Activated CD4-positive, alpha-beta T cell treated with anti-CD3 and anti-CD28 coated beads, Interleukin-2, amount 10 ng/mL, durations not matched to agents 7 days and 5 days (primary cell): ENCODE data around the gene CFAP46. TPM values are rescaled to one million over a fixed set of nuclear protein-coding genes. Genes with fewer than 3 reads are reported as not detected.

Experiments used
- CTCF ChIA-PET: fragments of 350-600 bp; sonication (Branson Sonifier 250); formaldehyde crosslinking; loops from one replicate; lab custom pipeline; 2021; ENCODE audit warnings: antibody characterized with exemption; lab: Charles Lee
- POLR2A ChIA-PET: fragments of 350-600 bp; sonication (Branson Sonifier 250); formaldehyde crosslinking; loops from one replicate; lab custom pipeline; 2021; ENCODE audit warnings: antibody characterized with exemption; lab: Charles Lee
- DNase-seq: peaks from one replicate; pipeline ENCODE4 v3.0.0-alpha.2; 2020
- H3K27ac Mint-ChIP-seq: one replicate; pipeline ENCODE4 v1.8.0; 2021; ENCODE audit warnings: mild to moderate bottlenecking, moderate library complexity, mixed read lengths
- H3K27me3 Mint-ChIP-seq: one replicate; pipeline ENCODE4 v1.8.0; 2021; ENCODE audit warnings: mixed read lengths
- H3K36me3 Mint-ChIP-seq: one replicate; pipeline ENCODE4 v1.8.0; 2021; ENCODE audit warnings: low read depth, mixed read lengths
- H3K4me1 Mint-ChIP-seq: one replicate; pipeline ENCODE4 v1.8.0; 2021; ENCODE audit warnings: mixed read lengths
- H3K4me3 Mint-ChIP-seq: one replicate; pipeline ENCODE4 v1.8.0; 2021; ENCODE audit warnings: mild to moderate bottlenecking, moderate library complexity, mixed read lengths
- H3K9me3 Mint-ChIP-seq: one replicate; pipeline ENCODE4 v1.8.0; 2021; ENCODE audit warnings: mixed read lengths
- total RNA-seq, 2 experiments: library from RNA; stranded (reverse); gene quantifications; one replicate each; pipeline ENCODE4 v1.2.3, GENCODE V29; 2021

The CFAP46 gene
- total RNA-seq, 2 experiments from 2014 or later = not detected

DNA sequence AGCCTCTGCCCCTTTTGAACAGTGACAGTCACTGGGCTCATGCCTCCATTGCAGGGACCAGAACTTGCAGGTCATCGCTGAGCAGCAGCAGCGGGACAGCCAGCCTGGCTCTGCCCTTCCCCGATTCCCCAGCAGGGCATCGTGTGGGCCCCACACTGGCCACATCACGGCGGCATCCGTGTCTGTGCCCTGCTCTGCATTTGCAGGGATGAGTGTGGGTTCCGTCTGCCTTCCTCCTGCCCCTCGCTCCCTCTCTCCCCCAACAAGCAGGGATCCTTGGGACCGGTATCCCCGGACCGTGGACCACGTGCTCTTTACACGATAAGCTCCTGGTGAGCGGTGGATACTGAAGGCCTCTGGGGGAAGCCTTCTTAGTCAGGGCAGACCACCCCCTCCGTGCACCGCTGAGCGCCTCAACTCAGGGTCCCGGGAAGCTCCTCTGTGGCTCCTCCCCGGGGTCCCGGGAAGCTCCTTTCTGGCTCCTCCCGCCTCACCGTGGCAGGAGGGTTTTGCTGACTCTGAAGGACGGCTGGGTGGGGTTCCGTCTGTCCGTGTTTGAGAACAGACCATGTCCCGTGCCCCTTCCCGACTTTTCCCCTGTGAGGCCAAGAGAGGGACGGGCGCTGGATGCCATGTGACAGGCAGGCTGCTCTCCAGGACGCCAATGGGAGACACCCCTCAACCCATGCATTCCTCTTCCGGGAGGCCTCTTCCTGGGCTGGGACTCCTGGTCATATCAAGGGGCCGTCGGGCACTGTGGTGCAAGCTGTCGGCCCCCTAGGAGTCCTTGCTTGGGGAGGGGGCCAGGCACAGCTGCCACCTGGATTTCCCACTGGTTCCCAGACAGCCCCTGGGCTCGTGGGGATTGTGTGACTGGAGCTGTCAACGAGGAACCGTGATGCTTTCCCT lies 132.9 kb downstream of the CFAP46 start:
- Mint-ChIP-seq H3K27ac (no peak overlapping the region), H3K36me3 (no peaks in the 10 kb centered on the region), H3K9me3 (no peaks in the 10 kb centered on the region), H3K27me3 (no peaks in the 10 kb centered on the region), H3K4me1 (no peaks in the 10 kb centered on the region), H3K4me3 (no peak overlapping the region)
- CTCF ChIA-PET = interaction anchor here (0.6 kb wide), 1 partner anchor 130 kb away, joined by 4 read pairs; no protein-coding TSS in a partner anchor
- POLR2A ChIA-PET = no interaction called here
- DNase-seq = no peak

DNA sequence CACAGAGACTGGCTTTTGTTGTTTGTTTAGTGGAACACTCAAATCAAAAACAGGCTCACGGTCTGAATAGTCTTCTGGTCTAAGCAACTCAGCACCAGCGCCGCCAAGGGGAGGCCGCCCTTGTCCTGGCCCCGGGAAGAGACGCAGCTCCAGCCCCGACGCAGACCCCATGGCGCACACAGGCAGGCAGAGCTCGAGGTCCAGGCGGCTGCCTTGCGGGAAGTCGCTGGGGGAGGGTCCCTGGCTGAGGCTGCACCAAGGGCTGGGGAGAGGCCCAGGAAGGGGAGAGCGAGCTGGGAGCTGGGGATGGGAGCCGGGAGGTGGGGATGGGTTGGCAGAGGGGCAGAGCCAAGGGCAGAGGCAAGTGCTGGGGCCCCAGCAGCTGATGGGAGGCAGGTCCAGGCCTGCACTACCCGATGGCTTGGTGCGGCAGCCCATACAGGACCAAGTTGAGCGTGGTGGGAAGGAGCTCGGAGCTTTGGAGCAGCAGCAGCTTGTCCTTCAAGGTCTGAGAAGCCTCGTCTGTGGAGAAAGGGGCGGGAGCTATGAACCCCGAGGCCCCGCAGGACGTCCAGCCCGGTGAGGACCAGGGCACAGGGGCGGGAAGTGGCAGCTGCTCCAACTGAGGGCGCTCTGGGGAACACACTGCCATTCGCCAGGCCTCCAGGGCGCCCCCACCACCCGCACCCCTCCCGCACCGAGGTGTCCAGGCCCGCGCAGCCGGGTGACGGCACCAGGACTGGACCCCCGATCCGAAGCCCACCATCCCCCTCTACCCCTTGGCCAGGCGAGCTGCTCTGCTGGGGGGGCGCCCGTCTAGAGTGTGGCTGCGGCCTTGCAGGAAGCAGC lies 133.8 kb downstream of the CFAP46 start:
- Mint-ChIP-seq H3K4me1 (no peaks in the 10 kb centered on the region), H3K27ac (no peak overlapping the region), H3K9me3 (no peaks in the 10 kb centered on the region), H3K27me3 (no peaks in the 10 kb centered on the region), H3K36me3 (no peaks in the 10 kb centered on the region), H3K4me3 (no peak overlapping the region)
- CTCF ChIA-PET = interaction anchor here (0.6 kb wide), 1 partner anchor 129 kb away, joined by 4 read pairs; no protein-coding TSS in a partner anchor
- POLR2A ChIA-PET = no interaction called here
- no peak for DNase-seq

DNA sequence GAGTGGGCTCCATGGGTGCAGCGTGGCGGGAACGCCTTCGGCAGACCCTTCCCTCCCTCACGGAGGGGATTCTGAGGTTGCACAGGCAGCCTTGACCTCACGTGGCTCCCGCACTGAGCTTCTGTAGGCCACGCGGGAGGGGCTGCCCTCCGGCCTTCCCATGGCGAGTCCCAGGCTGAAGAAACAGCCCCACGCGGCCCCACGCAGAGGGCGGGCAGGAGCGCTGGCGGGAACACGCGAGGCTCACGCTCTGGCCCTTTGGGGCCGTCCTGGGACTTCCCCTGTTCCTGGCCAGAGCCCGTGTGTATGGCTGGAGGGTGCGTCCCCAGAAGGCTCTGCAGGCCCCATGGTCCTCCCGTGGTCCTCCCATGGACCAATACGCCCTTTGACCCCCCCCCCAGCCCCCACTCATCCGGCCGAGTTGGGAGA lies 134.7 kb downstream of the CFAP46 start:
- no peaks in the 10 kb centered on the region for H3K27me3 Mint-ChIP-seq
- no peaks in the 10 kb centered on the region for H3K4me1 Mint-ChIP-seq
- POLR2A ChIA-PET = no interaction called here
- no peak overlapping the region for H3K27ac Mint-ChIP-seq
- no peak overlapping the region for H3K4me3 Mint-ChIP-seq
- no peak for DNase-seq
- no peaks in the 10 kb centered on the region for H3K9me3 Mint-ChIP-seq
- CTCF ChIA-PET = no interaction called here
- H3K36me3 Mint-ChIP-seq = no peaks in the 10 kb centered on the region

- POLR2A ChIA-PET = no interaction called here
- Mint-ChIP-seq H3K27ac (no peak overlapping the region), H3K4me1 (no peaks in the 10 kb centered on the region), H3K36me3 (no peaks in the 10 kb centered on the region), H3K27me3 (no peaks in the 10 kb centered on the region), H3K4me3 (no peak overlapping the region), H3K9me3 (no peaks in the 10 kb centered on the region)
- no peak for DNase-seq
- CTCF ChIA-PET = interaction anchor here (1.2 kb wide), 1 partner anchor 9 kb away, joined by 3 read pairs; no protein-coding TSS in a partner anchor
Measured at GRCh38 chr10:132806561-132807003, 135.8 kb downstream of the CFAP46 start.

- POLR2A ChIA-PET = no interaction called here
- H3K4me1 Mint-ChIP-seq = no peaks in the 10 kb centered on the region
- CTCF ChIA-PET = interaction anchor here (1.2 kb wide), 1 partner anchor 8 kb away, joined by 3 read pairs; no protein-coding TSS in a partner anchor
- no peaks in the 10 kb centered on the region for H3K36me3 Mint-ChIP-seq
- H3K4me3 Mint-ChIP-seq = no peak overlapping the region
- H3K9me3 Mint-ChIP-seq = no peaks in the 10 kb centered on the region
- no peaks in the 10 kb centered on the region for H3K27me3 Mint-ChIP-seq
- DNase-seq = no peak
- H3K27ac Mint-ChIP-seq = no peak overlapping the region
Measured at GRCh38 chr10:132806110-132806509, 136.3 kb downstream of the CFAP46 start.

DNA sequence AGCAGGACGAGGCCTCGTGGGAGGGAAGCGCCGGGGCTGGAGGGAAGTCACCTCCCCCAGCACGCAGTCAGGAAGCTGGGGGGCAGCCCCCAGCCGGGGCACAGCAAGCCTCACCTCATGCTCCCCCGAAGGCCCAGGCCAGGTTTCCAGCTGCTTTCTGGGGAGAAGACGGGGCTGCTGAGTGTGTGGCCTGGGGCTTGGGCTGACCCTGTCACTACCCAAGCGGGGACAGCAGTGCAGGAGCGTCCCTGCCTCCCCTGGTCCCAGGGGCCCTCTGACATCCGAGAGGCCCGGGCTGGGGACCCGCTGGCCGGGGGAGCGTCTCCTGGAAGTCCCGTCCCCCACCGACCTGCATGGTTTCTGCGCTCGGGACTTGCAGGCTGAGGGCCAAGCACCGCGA lies 136.8 kb downstream of the CFAP46 start:
- H3K4me1 Mint-ChIP-seq = no peaks in the 10 kb centered on the region
- no peaks in the 10 kb centered on the region for H3K36me3 Mint-ChIP-seq
- ChIA-PET CTCF (interaction anchor here (0.5 kb wide), 1 partner anchor 623 kb away, joined by 4 read pairs; no protein-coding TSS in a partner anchor), POLR2A (no interaction called here)
- no peaks in the 10 kb centered on the region for H3K27me3 Mint-ChIP-seq
- DNase-seq = no peak
- H3K9me3 Mint-ChIP-seq = no peaks in the 10 kb centered on the region
- H3K4me3 Mint-ChIP-seq = no peak overlapping the region
- no peak overlapping the region for H3K27ac Mint-ChIP-seq

GRCh38 chr10:132804785-132805426 lies 137.5 kb downstream of the CFAP46 start:
- no peak for DNase-seq
- ChIA-PET POLR2A (no interaction called here), CTCF (interaction anchor here (0.5 kb wide), 1 partner anchor 624 kb away, joined by 4 read pairs; no protein-coding TSS in a partner anchor)
- no peaks in the 10 kb centered on the region for H3K9me3 Mint-ChIP-seq
- no peak overlapping the region for H3K4me3 Mint-ChIP-seq
- H3K4me1 Mint-ChIP-seq = no peaks in the 10 kb centered on the region
- no peaks in the 10 kb centered on the region for H3K36me3 Mint-ChIP-seq
- H3K27me3 Mint-ChIP-seq = no peaks in the 10 kb centered on the region
- H3K27ac Mint-ChIP-seq = no peak overlapping the region

DNA sequence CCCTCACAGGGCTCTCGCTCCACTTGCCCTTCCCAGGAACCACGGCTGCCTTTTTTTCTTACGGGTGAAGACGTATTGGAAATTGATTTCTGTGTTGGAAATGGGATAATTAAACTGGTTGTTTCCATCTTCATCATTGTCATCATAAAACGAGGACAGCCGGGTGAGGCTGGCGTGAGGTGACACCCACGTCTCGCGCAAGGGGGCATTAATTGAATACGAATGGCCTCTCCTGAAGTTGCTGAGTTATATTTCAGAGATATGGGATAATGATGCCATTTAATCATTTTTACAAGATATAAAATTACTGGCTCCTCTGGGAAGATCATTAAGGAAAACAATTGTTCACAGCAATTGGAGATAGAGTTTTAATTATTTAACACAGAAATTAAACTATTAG lies 138.1 kb downstream of the CFAP46 start:
- Mint-ChIP-seq H3K36me3 (no peaks in the 10 kb centered on the region), H3K4me3 (no peak overlapping the region), H3K27ac (no peak overlapping the region), H3K27me3 (no peaks in the 10 kb centered on the region), H3K9me3 (no peaks in the 10 kb centered on the region), H3K4me1 (no peaks in the 10 kb centered on the region)
- DNase-seq = no peak
- CTCF ChIA-PET = no interaction called here
- POLR2A ChIA-PET = no interaction called here

DNA sequence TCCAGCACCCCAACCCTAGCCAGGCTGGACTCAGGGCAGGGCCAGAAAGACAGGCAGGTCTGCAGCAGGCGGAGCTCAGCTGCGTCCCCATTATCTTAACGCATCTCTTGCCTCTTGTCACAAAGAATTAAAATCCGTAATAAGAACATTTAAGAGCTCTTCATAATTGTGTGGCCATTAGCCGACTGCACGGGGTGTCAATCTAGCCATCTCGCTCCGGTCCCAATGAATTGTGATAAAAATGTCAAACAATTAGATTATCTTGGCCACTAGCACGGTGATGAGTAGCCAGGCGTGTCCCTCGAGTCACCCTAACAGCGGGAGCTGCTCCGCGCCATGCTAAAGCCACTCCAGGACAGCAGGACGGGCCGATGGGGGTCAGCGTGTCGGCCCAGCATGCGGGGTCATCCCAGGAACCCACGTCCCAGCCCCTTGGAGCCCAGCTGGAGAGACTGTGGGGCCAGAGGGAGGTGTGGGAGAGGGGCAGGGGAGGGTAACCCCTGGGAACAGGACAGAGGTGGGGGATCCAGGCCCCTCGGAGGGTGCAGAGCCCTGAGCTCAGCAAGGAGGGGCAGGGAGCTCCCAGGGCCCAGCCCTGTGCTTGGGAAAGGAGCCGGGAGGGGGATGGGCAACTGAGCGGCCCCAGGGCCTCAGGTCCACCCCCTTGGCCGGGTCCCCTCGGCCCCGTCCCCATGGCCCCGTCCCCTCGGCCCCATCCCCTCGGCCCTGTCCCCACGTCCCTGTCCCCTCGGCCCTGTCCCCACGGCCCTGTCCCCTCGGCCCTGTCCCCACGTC lies 138.8 kb downstream of the CFAP46 start:
- POLR2A ChIA-PET = no interaction called here
- H3K27me3 Mint-ChIP-seq = no peaks in the 10 kb centered on the region
- H3K4me3 Mint-ChIP-seq = no peak overlapping the region
- H3K9me3 Mint-ChIP-seq = no peaks in the 10 kb centered on the region
- CTCF ChIA-PET = no interaction called here
- DNase-seq = no peak
- H3K36me3 Mint-ChIP-seq = no peaks in the 10 kb centered on the region
- H3K4me1 Mint-ChIP-seq = no peaks in the 10 kb centered on the region
- no peak overlapping the region for H3K27ac Mint-ChIP-seq

DNA sequence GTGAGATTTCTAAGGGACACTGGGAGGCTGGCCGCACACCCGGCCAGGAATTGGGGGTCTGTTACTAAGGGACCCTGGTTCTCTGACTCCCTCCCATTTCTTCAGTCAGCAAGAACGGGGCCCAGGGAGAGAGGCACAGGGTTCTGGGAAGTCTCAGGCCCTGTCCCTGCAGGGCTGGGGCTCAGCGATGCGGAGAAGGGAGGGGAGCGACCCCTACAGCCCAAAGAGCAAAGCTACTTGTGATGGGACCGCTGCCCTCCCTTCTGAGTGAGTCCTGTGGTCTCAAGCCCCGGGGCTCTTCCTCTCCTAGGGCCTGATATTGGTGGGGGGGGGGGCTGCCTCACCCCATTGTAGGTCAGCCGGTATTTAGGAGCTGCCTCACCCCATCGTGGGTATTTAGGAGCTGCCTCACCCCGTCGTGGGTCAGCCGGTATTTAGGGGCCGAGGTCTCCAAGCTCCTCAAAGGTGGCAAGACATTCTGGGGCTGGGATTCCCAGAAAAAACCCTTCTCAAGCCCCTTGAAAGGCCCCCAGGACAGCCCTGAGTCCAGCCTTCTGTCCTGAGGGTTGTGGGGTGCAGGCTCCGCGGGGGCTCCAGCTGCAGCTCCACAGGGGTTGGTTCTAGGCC lies 139.6 kb downstream of the CFAP46 start:
- no peaks in the 10 kb centered on the region for H3K9me3 Mint-ChIP-seq
- no peaks in the 10 kb centered on the region for H3K36me3 Mint-ChIP-seq
- ChIA-PET CTCF (no interaction called here), POLR2A (no interaction called here)
- H3K4me1 Mint-ChIP-seq = no peaks in the 10 kb centered on the region
- DNase-seq = no peak
- H3K27me3 Mint-ChIP-seq = no peaks in the 10 kb centered on the region
- no peak overlapping the region for H3K27ac Mint-ChIP-seq
- no peak overlapping the region for H3K4me3 Mint-ChIP-seq

- no peak for DNase-seq
- Mint-ChIP-seq H3K4me3 (no peak overlapping the region), H3K27ac (no peak overlapping the region), H3K36me3 (no peaks in the 10 kb centered on the region), H3K9me3 (no peaks in the 10 kb centered on the region), H3K4me1 (no peaks in the 10 kb centered on the region), H3K27me3 (no peaks in the 10 kb centered on the region)
- ChIA-PET CTCF (interaction anchor here (0.7 kb wide), 1 partner anchor 78 kb away, joined by 4 read pairs; no protein-coding TSS in a partner anchor), POLR2A (no interaction called here)
Measured at GRCh38 chr10:132802048-132802447, 140.3 kb downstream of the CFAP46 start.
